Lower leg skin (tissue), 4 donors: ENCODE results near the gene RBM26. TPM values are rescaled to one million over a fixed set of nuclear protein-coding genes. Genes with fewer than 3 reads are reported as not detected.

Source experiments
- DNase-seq, 2 donors: peaks; one replicate each; pipeline ENCODE4 v3.0.0-alpha.2; 2019; ENCODE audit warnings: low spot score in 2 of 2
- H3K4me3 ChIP-seq: fragments of 200-600 bp; sonication (generic); 2 replicates; pipeline ENCODE4 v1.5.1; 2017; ENCODE audit warnings: mild to moderate bottlenecking, low read depth; ENCODE audit not compliant: poor library complexity, severe bottlenecking
- CTCF ChIP-seq, 3 donors: fragments of 450-650 bp; IDR thresholded peaks; one replicate each; pipeline ENCODE4 v1.5.1; 2016; ENCODE audit warnings: antibody characterized with exemption in 3 of 3, mild to moderate bottlenecking in 3 of 3, moderate library complexity in 2 of 3
- POLR2A ChIP-seq, 2 donors: fragments of 450-650 bp; IDR thresholded peaks; one replicate each; pipeline ENCODE4 v1.6.1; 2016 to 2017; ENCODE audit warnings: antibody characterized with exemption in 2 of 2, mild to moderate bottlenecking in 1 of 2, moderate library complexity in 1 of 2
- WGBS, 2 donors: methylation state at CpG; one replicate each; pipeline ENCODE4 v1.1.5; 2018; 5-methylcytosine and 5-hydroxymethylcytosine counted together
- intact Hi-C: fragments of 100-400 bp; cut with DNase I; formaldehyde crosslinking; loops from one replicate; pipeline ENCODE4 v1.15.0; 2023; ENCODE audit warnings: low total_unique reads
- total RNA-seq, 4 donors: library from RNA; depleted of rRNA; stranded (reverse); fragments of >200 nt; gene quantifications; one replicate each; pipeline ENCODE4 v1.1.0, GENCODE V29; 2016

The RBM26 gene
- total RNA-seq, 4 donors from 2014 or later, result 23.5 to 29.6 (median 28.8) TPM

GRCh38 chr13:79429309-79429708 is 23.3 kb upstream of the RBM26 start:
- DNase-seq, result no peak
- H3K4me3 ChIP-seq, result no peak overlapping the region
- intact Hi-C loops, result loop anchor here (5.0 kb wide), 1 partner anchor 108 kb away; no protein-coding TSS in a partner anchor
- TF ChIP-seq CTCF (IDR thresholded peaks at IDR 0.05) (no peak), POLR2A (IDR thresholded peaks at IDR 0.05) (no peak)

- 43 to 61% methylated on average over 2 of the region's 2 CpGs for WGBS, 2 donors
Measured at GRCh38 chr13:79427883-79428282, 21.8 kb upstream of the RBM26 start.

DNA sequence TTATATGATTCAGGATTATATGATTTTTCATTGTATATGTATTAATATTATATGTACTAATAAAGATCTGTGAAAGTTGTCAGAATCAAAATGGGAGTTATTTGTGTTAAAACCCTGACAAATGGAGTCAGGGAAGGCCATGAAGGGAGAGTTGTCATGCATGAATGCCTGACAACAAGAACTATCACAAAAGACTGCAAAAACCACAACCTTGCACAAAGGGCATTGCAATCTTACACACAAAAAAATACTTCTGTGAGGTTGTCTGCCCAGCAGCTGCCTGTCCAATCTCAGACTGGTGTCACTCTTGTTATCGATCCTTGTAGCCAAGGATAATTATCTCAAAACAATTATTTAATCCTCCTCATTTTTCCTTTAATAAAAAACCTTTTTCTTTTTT is 21.2 kb upstream of the RBM26 start:
- no peak for TF ChIP-seq CTCF (IDR thresholded peaks at IDR 0.05)
- no peak for TF ChIP-seq POLR2A (IDR thresholded peaks at IDR 0.05)
- intact Hi-C loops, result loop anchor here (5.0 kb wide), 1 partner anchor 110 kb away; no protein-coding TSS in a partner anchor
- WGBS, 2 donors, result 90 to 91% methylated on average over 1 of the region's 1 CpG
- H3K4me3 ChIP-seq, result no peak overlapping the region
- no peak for DNase-seq

More at GRCh38 chr13:79427883-79428282, 21.8 kb upstream of the RBM26 start:
- no peak for DNase-seq
- intact Hi-C loops, result loop anchor here (5.0 kb wide), 1 partner anchor 109 kb away; no protein-coding TSS in a partner anchor
- no peak overlapping the region for H3K4me3 ChIP-seq
- TF ChIP-seq CTCF (IDR thresholded peaks at IDR 0.05) (no peak), POLR2A (IDR thresholded peaks at IDR 0.05) (no peak)

- TF ChIP-seq CTCF (IDR thresholded peaks at IDR 0.05) (no peak), POLR2A (IDR thresholded peaks at IDR 0.05) (no peak)
- no peak overlapping the region for H3K4me3 ChIP-seq
- DNase-seq, result no peak
- intact Hi-C loops, result no loop called here
- 23 to 33% methylated on average over 2 of the region's 2 CpGs for WGBS, 2 donors
Measured at GRCh38 chr13:79423801-79424642, 18.0 kb upstream of the RBM26 start.

DNA sequence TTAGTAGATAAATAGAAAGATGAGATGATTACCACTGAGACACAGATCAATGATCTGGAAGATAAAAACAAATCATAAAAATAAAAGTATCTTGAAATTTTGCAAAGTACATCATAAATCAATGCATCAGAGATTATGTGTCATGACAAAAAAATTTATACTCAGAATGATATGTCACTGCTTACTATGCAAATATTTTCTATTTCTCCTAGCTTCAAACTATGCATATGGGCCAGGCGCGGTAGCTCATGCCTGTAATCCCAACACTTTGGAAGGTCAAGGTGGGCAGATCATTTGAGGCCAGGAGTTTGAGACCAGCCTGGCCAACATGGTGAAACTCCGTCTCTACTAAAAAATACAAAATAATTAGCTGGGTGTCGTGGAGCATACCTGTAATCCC is 17.3 kb upstream of the RBM26 start:
- TF ChIP-seq POLR2A (IDR thresholded peaks at IDR 0.05), result no peak
- no peak for TF ChIP-seq CTCF (IDR thresholded peaks at IDR 0.05)
- no peak overlapping the region for H3K4me3 ChIP-seq
- intact Hi-C loops, result no loop called here
- no peak for DNase-seq
- 87 to 89% methylated on average over 4 of the region's 4 CpGs for WGBS, 2 donors
